Upper lobe of left lung (tissue), 6 donors: ENCODE data around the gene SUCLG1. TPM values are rescaled to one million over a fixed set of nuclear protein-coding genes. Genes with fewer than 3 reads are reported as not detected.

Source experiments
- ATAC-seq, 2 donors: fragments of 200-7000 bp; cut with Tn5 transposase; one replicate each; pipeline ENCODE4 v1.9.1; 2022; ENCODE audit warnings: mild to moderate bottlenecking in 2 of 2, moderate library complexity in 2 of 2; ENCODE audit not compliant: low FRiP score in 2 of 2
- DNase-seq, 2 donors: peaks; one replicate each; pipeline ENCODE4 v3.0.0-alpha.2; 2019 to 2020
- H3K27ac ChIP-seq, 4 donors: fragments of 200-600 bp; sonication (generic); one replicate each; pipeline ENCODE4 v1.5.1; 2016 to 2019
- H3K27me3 ChIP-seq, 4 donors: fragments of 200-600 bp; sonication (generic); one replicate each; pipeline ENCODE4 v1.5.1; 2017 to 2019
- H3K36me3 ChIP-seq, 4 donors: fragments of 200-600 bp; sonication (generic); one replicate each; pipeline ENCODE4 v1.5.1; 2016 to 2019
- H3K4me1 ChIP-seq, 4 donors: fragments of 200-600 bp; sonication (generic); one replicate each; pipeline ENCODE4 v1.5.1; 2018 to 2019
- H3K4me3 ChIP-seq, 4 donors: fragments of 200-600 bp; sonication (generic); one replicate each; pipeline ENCODE4 v1.5.1; 2017 to 2019; ENCODE audit warnings: mild to moderate bottlenecking in 2 of 4, moderate library complexity in 1 of 4
- H3K9me3 ChIP-seq, 4 donors: fragments of 200-600 bp; sonication (generic); one replicate each; pipeline ENCODE4 v1.5.1; 2018 to 2019
- EP300 ChIP-seq, 4 donors: sonication (generic); formaldehyde crosslinking; IDR thresholded peaks; one replicate each; pipeline ENCODE4 v1.5.1; 2017; ENCODE audit warnings: antibody characterized with exemption in 4 of 4, control low read depth in 2 of 4
- POLR2A ChIP-seq, 4 donors: fragments of 450-650 bp; IDR thresholded peaks; one replicate each; pipeline ENCODE4 v1.5.1; 2016 to 2017; ENCODE audit warnings: antibody characterized with exemption in 4 of 4, mild to moderate bottlenecking in 2 of 4
- POLR2AphosphoS5 ChIP-seq, 2 donors: sonication (generic); formaldehyde crosslinking; IDR thresholded peaks; one replicate each; pipeline ENCODE4 v1.5.1; 2017; ENCODE audit warnings: antibody characterized with exemption in 2 of 2
- WGBS, 2 donors: methylation state at CpG; one replicate each; pipeline ENCODE4 v1.1.5; 2017 to 2018; 5-methylcytosine and 5-hydroxymethylcytosine counted together
- total RNA-seq, 6 donors: library from RNA; depleted of rRNA in 4 of 6; stranded (reverse); fragments of >200 nt in 4 of 6; gene quantifications; one replicate each; pipeline versions ENCODE4 v1.1.0 to v1.2.1, GENCODE V29; 2016 to 2021
- TF ChIP-seq, protein P1 (sequence below), 6 experiments: fragments of 450-650 bp in 4 of 6; fragments of 200-600 bp in 2 of 6; sonication (generic) in 2 of 6; IDR thresholded peaks; one replicate each; pipeline ENCODE4 v1.5.1; 2016 to 2019; ENCODE audit warnings: antibody characterized with exemption in 6 of 6
- donor health status: DM: no; HTN: no; CAD: no; lungs with moderate emphysema.
- donor health status: DM: no; HTN: yes; CAD: no; lungs with severe emphysema.

SUCLG1 gene
- total RNA-seq, 6 donors from 2014 or later: 25.6 to 80.4 (median 55.3) TPM

DNA sequence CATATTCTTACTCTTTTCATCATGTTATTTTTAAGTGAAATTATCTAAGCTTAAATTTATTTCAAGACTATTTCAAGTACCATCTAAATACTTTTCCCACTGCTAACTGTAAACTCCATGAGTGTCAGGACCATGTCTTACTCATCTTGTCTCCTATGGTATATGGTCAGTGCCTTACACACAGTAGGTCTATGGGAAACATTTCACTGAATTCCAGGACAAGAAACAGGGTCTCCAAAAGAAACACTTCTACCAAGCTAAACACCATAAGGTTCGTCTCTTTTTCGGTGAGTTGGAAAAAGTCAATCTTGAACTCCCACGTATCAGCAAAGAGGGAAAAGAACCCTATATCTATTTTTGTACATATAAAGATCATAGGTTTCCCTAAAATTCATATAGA, 6.5 kb downstream of the SUCLG1 start:
- H3K27ac ChIP-seq: no peak overlapping the region
- DNase-seq (no peak), ATAC-seq (no peak)
- H3K9me3 ChIP-seq: no peaks in the 10 kb centered on the region
- H3K27me3 ChIP-seq: no peaks in the 10 kb centered on the region
- H3K4me3 ChIP-seq: no peak overlapping the region
- peaks cover 16 to 48% (median 25%) of the 10 kb centered on the region in 4 donors for H3K4me1 ChIP-seq
- no peak for TF ChIP-seq POLR2AphosphoS5 (IDR thresholded peaks at IDR 0.05)
- no peak for TF ChIP-seq POLR2A (IDR thresholded peaks at IDR 0.05)
- no peak for TF ChIP-seq EP300 (IDR thresholded peaks at IDR 0.05)
- whole genome bisulfite sequencing, 2 donors: 95 to 96% methylated on average over 3 of the region's 3 CpGs
- peaks cover 0 to 11% (median 0%) of the 10 kb centered on the region in 4 donors for H3K36me3 ChIP-seq

DNA sequence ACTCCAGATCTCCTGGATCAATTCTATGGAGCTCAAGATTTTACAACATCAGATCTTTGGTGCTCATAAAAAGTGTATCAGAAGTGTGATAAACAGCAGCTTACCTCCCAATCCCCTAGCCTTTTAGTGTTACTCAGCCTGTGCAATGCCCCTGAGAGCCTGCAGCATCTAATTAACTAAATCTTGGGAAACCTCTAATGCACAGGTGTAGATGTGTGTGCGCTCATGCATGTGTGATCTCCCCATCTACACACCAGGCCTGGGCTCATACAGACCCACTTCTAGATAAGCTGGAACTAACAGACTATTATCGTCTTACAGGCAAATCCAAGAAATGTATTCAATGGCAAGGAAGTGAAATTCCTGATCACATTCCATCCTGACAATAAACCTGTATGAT, 7.5 kb downstream of the SUCLG1 start:
- Histone ChIP-seq H3K27me3 (no peaks in the 10 kb centered on the region), H3K4me1 (peaks cover 5 to 37% (median 16%) of the 10 kb centered on the region in 4 donors), H3K27ac (no peak overlapping the region), H3K4me3 (no peak overlapping the region), H3K36me3 (peaks cover 0 to 19% (median 0%) of the 10 kb centered on the region in 4 donors), H3K9me3 (no peaks in the 10 kb centered on the region)
- ATAC-seq: peak in 1 of 2 donors; percentile 51
- no peak for DNase-seq
- TF ChIP-seq POLR2AphosphoS5 (IDR thresholded peaks at IDR 0.05) (no peak), POLR2A (IDR thresholded peaks at IDR 0.05) (no peak), EP300 (IDR thresholded peaks at IDR 0.05) (no peak)
- TF ChIP-seq, protein P1, sequence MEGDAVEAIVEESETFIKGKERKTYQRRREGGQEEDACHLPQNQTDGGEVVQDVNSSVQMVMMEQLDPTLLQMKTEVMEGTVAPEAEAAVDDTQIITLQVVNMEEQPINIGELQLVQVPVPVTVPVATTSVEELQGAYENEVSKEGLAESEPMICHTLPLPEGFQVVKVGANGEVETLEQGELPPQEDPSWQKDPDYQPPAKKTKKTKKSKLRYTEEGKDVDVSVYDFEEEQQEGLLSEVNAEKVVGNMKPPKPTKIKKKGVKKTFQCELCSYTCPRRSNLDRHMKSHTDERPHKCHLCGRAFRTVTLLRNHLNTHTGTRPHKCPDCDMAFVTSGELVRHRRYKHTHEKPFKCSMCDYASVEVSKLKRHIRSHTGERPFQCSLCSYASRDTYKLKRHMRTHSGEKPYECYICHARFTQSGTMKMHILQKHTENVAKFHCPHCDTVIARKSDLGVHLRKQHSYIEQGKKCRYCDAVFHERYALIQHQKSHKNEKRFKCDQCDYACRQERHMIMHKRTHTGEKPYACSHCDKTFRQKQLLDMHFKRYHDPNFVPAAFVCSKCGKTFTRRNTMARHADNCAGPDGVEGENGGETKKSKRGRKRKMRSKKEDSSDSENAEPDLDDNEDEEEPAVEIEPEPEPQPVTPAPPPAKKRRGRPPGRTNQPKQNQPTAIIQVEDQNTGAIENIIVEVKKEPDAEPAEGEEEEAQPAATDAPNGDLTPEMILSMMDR (IDR thresholded peaks at IDR 0.05): no peak
- whole genome bisulfite sequencing, 2 donors: 90 to 93% methylated on average over 2 of the region's 2 CpGs

DNA sequence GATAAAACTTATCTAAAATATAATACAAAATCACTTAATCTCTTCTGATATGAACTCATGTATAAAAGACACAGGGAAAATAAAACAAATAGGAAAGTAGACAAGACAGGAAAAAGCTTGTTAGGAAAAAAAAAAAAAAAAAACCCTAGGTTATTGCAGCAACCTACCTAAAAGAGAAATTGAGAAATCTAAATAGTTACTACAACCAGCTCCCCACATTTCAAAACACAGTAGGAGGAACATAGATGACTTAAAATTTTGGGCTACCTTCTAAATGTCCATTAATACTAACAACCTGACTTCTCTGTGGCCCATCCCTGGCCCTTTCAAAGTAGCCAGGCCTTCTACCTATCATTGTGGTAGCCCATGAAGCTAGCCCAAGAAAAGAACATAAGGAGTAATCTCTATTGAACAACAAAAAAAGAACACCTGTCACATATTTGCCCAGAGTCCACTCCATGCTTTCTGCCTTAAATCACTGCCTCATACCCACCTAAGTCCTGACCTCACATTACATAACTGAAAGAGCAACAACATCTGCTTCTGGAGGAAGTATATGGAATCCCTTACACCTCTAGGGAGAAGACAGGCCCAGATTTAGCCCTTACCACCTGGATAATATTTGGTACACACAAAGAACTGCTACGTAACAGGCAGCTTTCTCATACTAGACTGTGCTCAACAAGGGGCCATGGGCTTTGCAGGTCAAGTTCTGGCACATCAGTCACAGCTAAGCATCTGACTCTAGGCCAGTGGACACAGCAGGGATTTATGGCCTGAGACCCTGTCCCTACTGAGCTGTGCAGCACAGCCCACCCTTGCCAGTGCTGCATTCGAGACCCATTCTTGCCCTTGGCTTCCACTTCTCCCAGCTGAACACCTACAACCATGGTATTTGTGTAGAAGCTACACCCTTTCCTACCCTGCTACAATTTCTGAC, 8.5 kb downstream of the SUCLG1 start:
- no peak overlapping the region for H3K4me3 ChIP-seq
- peaks cover 3 to 30% (median 11%) of the 10 kb centered on the region in 4 donors for H3K4me1 ChIP-seq
- peak in 1 of 2 donors; percentile 49 for ATAC-seq
- no peak for TF ChIP-seq POLR2A (IDR thresholded peaks at IDR 0.05)
- no peak for TF ChIP-seq POLR2AphosphoS5 (IDR thresholded peaks at IDR 0.05)
- 90 to 100% methylated on average over 2 of the region's 2 CpGs for WGBS, 2 donors
- peaks cover 0 to 19% (median 1%) of the 10 kb centered on the region in 4 donors for H3K36me3 ChIP-seq
- H3K9me3 ChIP-seq: no peaks in the 10 kb centered on the region
- no peak for DNase-seq
- H3K27me3 ChIP-seq: no peaks in the 10 kb centered on the region
- no peak overlapping the region for H3K27ac ChIP-seq

DNA sequence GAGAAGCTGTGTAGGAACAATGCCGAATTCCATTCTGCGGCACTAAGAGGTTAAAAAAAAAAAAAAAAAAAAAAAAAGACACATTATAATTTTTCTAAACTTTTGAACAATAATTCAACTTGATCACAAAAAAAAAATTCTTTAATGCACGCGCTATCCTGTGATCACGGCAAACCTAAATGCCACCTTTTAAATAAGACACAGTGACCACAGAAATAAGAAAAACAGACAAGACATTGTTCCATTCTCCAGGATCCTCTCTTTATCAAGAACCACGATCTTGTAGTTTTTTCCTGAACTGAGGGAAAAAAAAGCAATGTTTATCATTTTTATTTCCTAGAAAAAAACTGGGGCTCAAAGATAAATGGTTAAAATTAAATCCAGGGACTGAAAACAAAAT, 9.4 kb downstream of the SUCLG1 start:
- H3K4me1 ChIP-seq: peaks cover 3 to 30% (median 11%) of the 10 kb centered on the region in 4 donors
- WGBS, 2 donors: 84 to 86% methylated on average over 6 of the region's 6 CpGs
- H3K36me3 ChIP-seq: peaks cover 0 to 27% (median 1%) of the 10 kb centered on the region in 4 donors
- H3K27ac ChIP-seq: no peak overlapping the region
- no peak for DNase-seq
- ATAC-seq: no peak
- TF ChIP-seq POLR2A (IDR thresholded peaks at IDR 0.05) (no peak), EP300 (IDR thresholded peaks at IDR 0.05) (no peak), POLR2AphosphoS5 (IDR thresholded peaks at IDR 0.05) (no peak)
- TF ChIP-seq, protein P1 (IDR thresholded peaks at IDR 0.05): no peak
- no peak overlapping the region for H3K4me3 ChIP-seq
- H3K9me3 ChIP-seq: no peaks in the 10 kb centered on the region
- no peaks in the 10 kb centered on the region for H3K27me3 ChIP-seq

DNA sequence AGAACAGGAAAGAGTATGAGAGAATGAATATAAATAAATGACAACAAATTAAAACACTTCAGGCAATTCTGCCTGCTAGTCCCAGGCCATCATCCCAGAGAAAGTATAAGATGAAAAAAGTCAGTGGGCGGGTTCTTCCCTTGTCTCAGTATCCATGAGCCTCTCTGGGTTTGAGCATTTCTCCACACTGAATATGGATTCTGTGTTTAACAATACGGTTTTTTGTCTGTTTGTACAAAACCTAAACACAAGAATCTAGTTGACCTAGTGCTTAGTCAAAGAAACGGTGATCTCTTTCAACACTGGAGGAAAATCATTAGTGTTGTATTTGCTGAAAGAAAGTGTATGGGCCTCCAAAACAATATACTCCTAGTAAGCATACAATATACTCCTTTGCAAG, 10.0 kb downstream of the SUCLG1 start:
- WGBS, 2 donors: 75 to 77% methylated on average over 3 of the region's 3 CpGs

More for the DNA sequence above, 10.0 kb downstream of the SUCLG1 start:
- no peaks in the 10 kb centered on the region for H3K27me3 ChIP-seq
- H3K4me3 ChIP-seq: no peak overlapping the region
- peaks cover 0 to 32% (median 1%) of the 10 kb centered on the region in 4 donors for H3K36me3 ChIP-seq
- no peak overlapping the region for H3K27ac ChIP-seq
- TF ChIP-seq POLR2AphosphoS5 (IDR thresholded peaks at IDR 0.05) (no peak), EP300 (IDR thresholded peaks at IDR 0.05) (no peak), POLR2A (IDR thresholded peaks at IDR 0.05) (no peak)
- TF ChIP-seq, protein P1 (IDR thresholded peaks at IDR 0.05): no peak
- H3K9me3 ChIP-seq: no peaks in the 10 kb centered on the region
- no peak for DNase-seq
- ATAC-seq: no peak
- peaks cover 3 to 24% (median 11%) of the 10 kb centered on the region in 4 donors for H3K4me1 ChIP-seq
